Neural cell (in vitro differentiated cells): Measurements from ENCODE around the gene MLH1. TPM values are rescaled to one million over a fixed set of nuclear protein-coding genes. Genes with fewer than 3 reads are reported as not detected.

ENCODE experiments used
- H2AFZ ChIP-seq: fragments of 200-600, 300-800 bp; sonication (generic), shearing (Covaris generic); 2 replicates; pipeline ENCODE4 v1.6.0; 2014; ENCODE audit warnings: low read depth, mild to moderate bottlenecking, antibody characterized with exemption, low read length, moderate library complexity
- H3F3A ChIP-seq: fragments of 200-600 bp; shearing (Covaris generic); 2 replicates; pipeline ENCODE4 v1.6.1; 2016; ENCODE audit warnings: mild to moderate bottlenecking, moderate library complexity, mixed read lengths, antibody characterized with exemption, low read length; ENCODE audit not compliant: insufficient read depth, poor library complexity, severe bottlenecking
- H3K27ac ChIP-seq: fragments of 200-600, 300-800 bp; sonication (generic), shearing (Covaris generic); 2 replicates; pipeline ENCODE4 v1.5.1; 2014; ENCODE audit warnings: mild to moderate bottlenecking, low read length, moderate library complexity
- H3K27me3 ChIP-seq: fragments of 300-800, 200-600 bp; sonication (generic), shearing (Covaris generic); 2 replicates; pipeline ENCODE4 v1.6.0; 2014; ENCODE audit warnings: mild to moderate bottlenecking, low read depth, low read length, moderate library complexity; ENCODE audit not compliant: insufficient read depth
- H3K36me3 ChIP-seq: fragments of 300-800, 200-600 bp; sonication (generic), shearing (Covaris generic); 2 replicates; pipeline ENCODE4 v1.5.1; 2014; ENCODE audit warnings: mild to moderate bottlenecking, antibody characterized with exemption, low read length, moderate library complexity; ENCODE audit not compliant: insufficient read depth
- H3K4me2 ChIP-seq: fragments of 300-800, 200-600 bp; sonication (generic), shearing (Covaris generic); 2 replicates; pipeline ENCODE4 v1.6.0; 2014; ENCODE audit warnings: mild to moderate bottlenecking, low read length
- H3K4me3 ChIP-seq: fragments of 300-800, 200-600 bp; sonication (generic), shearing (Covaris generic); 2 replicates; pipeline ENCODE4 v1.5.1; 2014; ENCODE audit warnings: mild to moderate bottlenecking, low read length, moderate library complexity
- H3K79me2 ChIP-seq: fragments of 200-600 bp; shearing (Covaris generic); replicated peaks from 2 replicates; pipeline ENCODE4 v1.6.0; 2014; ENCODE audit warnings: mild to moderate bottlenecking, low read length, moderate library complexity; ENCODE audit not compliant: insufficient read depth
- H3K9ac ChIP-seq: fragments of 300-800, 200-600 bp; sonication (generic), shearing (Covaris generic); 2 replicates; pipeline ENCODE4 v1.6.1; 2016; ENCODE audit warnings: mild to moderate bottlenecking, low read length, mixed read lengths
- H3K9me2 ChIP-seq: fragments of 200-600 bp; shearing (Covaris generic); 2 replicates; pipeline ENCODE4 v1.6.1; 2016; ENCODE audit warnings: mild to moderate bottlenecking, low read length, mixed read lengths; ENCODE audit not compliant: insufficient read depth
- H3K9me3 ChIP-seq: fragments of 200-600, 300-800 bp; sonication (generic), shearing (Covaris generic); 2 replicates; pipeline ENCODE4 v1.6.1; 2016; ENCODE audit warnings: mild to moderate bottlenecking, mixed run types, low read length, moderate library complexity, mixed read lengths
- H4K20me1 ChIP-seq: fragments of 200-600 bp; shearing (Covaris generic); 2 replicates; pipeline ENCODE4 v1.6.1; 2016; ENCODE audit warnings: mild to moderate bottlenecking, mixed run types; ENCODE audit not compliant: insufficient read depth
- EP300 ChIP-seq: fragments of 450-650 bp; conservative IDR thresholded peaks from 2 replicates; pipeline ENCODE4 v1.6.1; 2014; ENCODE audit warnings: antibody characterized with exemption, mild to moderate bottlenecking, moderate library complexity; ENCODE audit not compliant: poor library complexity, severe bottlenecking
- EZH2 ChIP-seq: fragments of 200-600, 300-800 bp; shearing (Covaris generic), sonication (generic); IDR thresholded peaks from 2 replicates; pipeline ENCODE4 v1.6.1; 2014; ENCODE audit warnings: antibody characterized with exemption, low read length, borderline replicate concordance, mild to moderate bottlenecking; ENCODE audit not compliant: insufficient read depth, poor library complexity, severe bottlenecking
- MXI1 ChIP-seq: fragments of 450-650 bp; conservative IDR thresholded peaks from 2 replicates; pipeline ENCODE4 v1.6.1; 2014; ENCODE audit warnings: antibody characterized with exemption, mild to moderate bottlenecking; ENCODE audit not compliant: poor library complexity, severe bottlenecking
- POLR2AphosphoS5 ChIP-seq: IDR thresholded peaks from 2 replicates; pipeline ENCODE4 v1.6.1; 2012
- RAD21 ChIP-seq: fragments of 450-650 bp; conservative IDR thresholded peaks from 2 replicates; pipeline ENCODE4 v1.6.1; 2014; ENCODE audit warnings: antibody characterized with exemption, mild to moderate bottlenecking, moderate library complexity
- SMC3 ChIP-seq: fragments of 450-650 bp; conservative IDR thresholded peaks from 2 replicates; pipeline ENCODE4 v1.6.1; 2014; ENCODE audit warnings: antibody characterized with exemption, mild to moderate bottlenecking, moderate library complexity; ENCODE audit not compliant: poor library complexity
- TAF1 ChIP-seq: IDR thresholded peaks from 2 replicates; pipeline ENCODE4 v1.6.1; 2012; ENCODE audit warnings: low read depth
- polyA plus RNA-seq: library from polyadenylated mRNA; depleted of rRNA; stranded (reverse); fragments of >200 nt; gene quantifications from 2 replicates; pipeline ENCODE4 v1.2.3, GENCODE V29; 2014
- TF ChIP-seq, protein P1 (sequence below): IDR thresholded peaks from 2 replicates; pipeline ENCODE4 v1.6.1; 2012; ENCODE audit warnings: borderline replicate concordance
- TF ChIP-seq, protein P2 (sequence below): fragments of 450-650 bp; IDR thresholded peaks from 2 replicates; pipeline ENCODE4 v1.5.1; 2014; ENCODE audit warnings: antibody characterized with exemption, mild to moderate bottlenecking, moderate library complexity; ENCODE audit not compliant: poor library complexity, severe bottlenecking

The MLH1 gene
- polyA plus RNA-seq, 1 donor from 2014 or later: 73.7 TPM

DNA sequence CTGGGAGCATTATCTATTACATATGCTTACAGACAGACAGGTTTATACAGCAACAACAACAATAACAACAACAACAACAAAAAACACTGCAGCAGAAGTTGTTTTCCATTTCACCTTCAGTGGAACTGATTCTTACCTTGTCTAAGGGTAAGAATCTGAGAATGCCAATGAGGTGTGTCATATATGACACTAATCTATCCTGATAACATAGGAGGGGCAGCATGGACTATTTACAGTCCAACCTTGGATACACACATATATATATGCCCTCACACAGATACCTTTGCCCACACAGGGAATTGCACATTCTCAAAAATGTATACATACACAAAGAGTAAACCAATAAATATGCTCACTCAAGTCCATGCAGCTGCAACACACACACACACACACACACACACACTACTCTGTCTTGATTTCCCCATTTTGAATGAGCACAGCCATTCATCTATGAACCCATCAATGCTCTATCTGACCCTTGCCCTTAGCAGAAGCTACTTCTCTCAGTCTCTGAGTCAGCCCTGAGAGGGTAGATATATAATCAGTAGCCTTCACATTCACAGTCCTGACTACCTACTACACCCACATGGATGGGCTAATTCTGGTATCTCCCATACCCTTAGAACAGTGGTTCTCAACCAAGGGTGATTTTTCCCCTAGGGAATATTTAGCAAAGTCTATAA lies 38.7 kb upstream of the MLH1 start:
- no peaks in the 10 kb centered on the region for H3K9me2 ChIP-seq
- no peaks in the 10 kb centered on the region for H3K27me3 ChIP-seq
- TF ChIP-seq SMC3 (no peak), TAF1 (no peak), EZH2 (no peak), POLR2AphosphoS5 (no peak), MXI1 (no peak), EP300 (no peak), RAD21 (no peak)
- TF ChIP-seq, protein P1, sequence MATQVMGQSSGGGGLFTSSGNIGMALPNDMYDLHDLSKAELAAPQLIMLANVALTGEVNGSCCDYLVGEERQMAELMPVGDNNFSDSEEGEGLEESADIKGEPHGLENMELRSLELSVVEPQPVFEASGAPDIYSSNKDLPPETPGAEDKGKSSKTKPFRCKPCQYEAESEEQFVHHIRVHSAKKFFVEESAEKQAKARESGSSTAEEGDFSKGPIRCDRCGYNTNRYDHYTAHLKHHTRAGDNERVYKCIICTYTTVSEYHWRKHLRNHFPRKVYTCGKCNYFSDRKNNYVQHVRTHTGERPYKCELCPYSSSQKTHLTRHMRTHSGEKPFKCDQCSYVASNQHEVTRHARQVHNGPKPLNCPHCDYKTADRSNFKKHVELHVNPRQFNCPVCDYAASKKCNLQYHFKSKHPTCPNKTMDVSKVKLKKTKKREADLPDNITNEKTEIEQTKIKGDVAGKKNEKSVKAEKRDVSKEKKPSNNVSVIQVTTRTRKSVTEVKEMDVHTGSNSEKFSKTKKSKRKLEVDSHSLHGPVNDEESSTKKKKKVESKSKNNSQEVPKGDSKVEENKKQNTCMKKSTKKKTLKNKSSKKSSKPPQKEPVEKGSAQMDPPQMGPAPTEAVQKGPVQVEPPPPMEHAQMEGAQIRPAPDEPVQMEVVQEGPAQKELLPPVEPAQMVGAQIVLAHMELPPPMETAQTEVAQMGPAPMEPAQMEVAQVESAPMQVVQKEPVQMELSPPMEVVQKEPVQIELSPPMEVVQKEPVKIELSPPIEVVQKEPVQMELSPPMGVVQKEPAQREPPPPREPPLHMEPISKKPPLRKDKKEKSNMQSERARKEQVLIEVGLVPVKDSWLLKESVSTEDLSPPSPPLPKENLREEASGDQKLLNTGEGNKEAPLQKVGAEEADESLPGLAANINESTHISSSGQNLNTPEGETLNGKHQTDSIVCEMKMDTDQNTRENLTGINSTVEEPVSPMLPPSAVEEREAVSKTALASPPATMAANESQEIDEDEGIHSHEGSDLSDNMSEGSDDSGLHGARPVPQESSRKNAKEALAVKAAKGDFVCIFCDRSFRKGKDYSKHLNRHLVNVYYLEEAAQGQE: no peak
- TF ChIP-seq, protein P2, sequence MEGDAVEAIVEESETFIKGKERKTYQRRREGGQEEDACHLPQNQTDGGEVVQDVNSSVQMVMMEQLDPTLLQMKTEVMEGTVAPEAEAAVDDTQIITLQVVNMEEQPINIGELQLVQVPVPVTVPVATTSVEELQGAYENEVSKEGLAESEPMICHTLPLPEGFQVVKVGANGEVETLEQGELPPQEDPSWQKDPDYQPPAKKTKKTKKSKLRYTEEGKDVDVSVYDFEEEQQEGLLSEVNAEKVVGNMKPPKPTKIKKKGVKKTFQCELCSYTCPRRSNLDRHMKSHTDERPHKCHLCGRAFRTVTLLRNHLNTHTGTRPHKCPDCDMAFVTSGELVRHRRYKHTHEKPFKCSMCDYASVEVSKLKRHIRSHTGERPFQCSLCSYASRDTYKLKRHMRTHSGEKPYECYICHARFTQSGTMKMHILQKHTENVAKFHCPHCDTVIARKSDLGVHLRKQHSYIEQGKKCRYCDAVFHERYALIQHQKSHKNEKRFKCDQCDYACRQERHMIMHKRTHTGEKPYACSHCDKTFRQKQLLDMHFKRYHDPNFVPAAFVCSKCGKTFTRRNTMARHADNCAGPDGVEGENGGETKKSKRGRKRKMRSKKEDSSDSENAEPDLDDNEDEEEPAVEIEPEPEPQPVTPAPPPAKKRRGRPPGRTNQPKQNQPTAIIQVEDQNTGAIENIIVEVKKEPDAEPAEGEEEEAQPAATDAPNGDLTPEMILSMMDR: no peak
- no peak overlapping the region for H3K4me2 ChIP-seq
- H3K9ac ChIP-seq: no peak overlapping the region
- no peaks in the 10 kb centered on the region for H3F3A ChIP-seq
- no peaks in the 10 kb centered on the region for H3K9me3 ChIP-seq
- H3K79me2 ChIP-seq: no peaks in the 10 kb centered on the region
- H4K20me1 ChIP-seq: no peaks in the 10 kb centered on the region
- H3K36me3 ChIP-seq: no peaks in the 10 kb centered on the region
- no peak overlapping the region for H3K27ac ChIP-seq
- H2AFZ ChIP-seq: no peak overlapping the region
- no peak overlapping the region for H3K4me3 ChIP-seq

DNA sequence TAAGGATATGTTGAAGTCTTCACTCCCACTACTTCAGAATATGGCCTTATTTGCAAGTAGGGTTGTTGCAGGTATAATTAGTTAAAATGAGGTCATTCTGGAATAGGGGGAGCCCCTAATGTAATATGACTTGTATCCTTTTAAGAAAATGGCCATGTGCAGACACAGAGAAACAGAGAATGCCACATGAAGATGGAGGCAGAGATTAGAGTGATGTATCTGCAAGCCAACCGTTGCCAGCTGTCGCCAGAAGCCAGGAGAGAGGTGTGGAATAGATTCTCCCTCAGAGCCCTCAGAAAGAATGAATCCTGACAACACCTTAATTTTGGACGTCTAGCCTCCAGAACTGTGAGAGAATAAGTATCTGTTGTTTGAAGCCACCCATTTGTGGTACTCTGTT lies 37.2 kb upstream of the MLH1 start:
- TF ChIP-seq, protein P1: no peak
- TF ChIP-seq RAD21 (no peak), EZH2 (no peak), POLR2AphosphoS5 (no peak), SMC3 (no peak), TAF1 (no peak), EP300 (no peak), MXI1 (no peak)
- TF ChIP-seq, protein P2: no peak
- H3F3A ChIP-seq: no peaks in the 10 kb centered on the region
- H2AFZ ChIP-seq: no peak overlapping the region
- H3K79me2 ChIP-seq: no peaks in the 10 kb centered on the region
- H3K9me3 ChIP-seq: no peaks in the 10 kb centered on the region
- H3K27me3 ChIP-seq: no peaks in the 10 kb centered on the region
- no peaks in the 10 kb centered on the region for H3K36me3 ChIP-seq
- no peaks in the 10 kb centered on the region for H3K9me2 ChIP-seq
- H3K4me2 ChIP-seq: no peak overlapping the region
- no peak overlapping the region for H3K27ac ChIP-seq
- H3K9ac ChIP-seq: no peak overlapping the region
- no peak overlapping the region for H3K4me3 ChIP-seq
- H4K20me1 ChIP-seq: no peaks in the 10 kb centered on the region
